Stimulated activated CD4-positive, alpha-beta T cell treated with anti-CD3 and anti-CD28 coated beads, TNF-alpha, amount 100 ng/mL, for 4 hours (primary cell): ENCODE measurements around the gene DAAM2.

ENCODE experiments used
- DNase-seq, 3 experiments: peaks; one replicate each; pipeline ENCODE4 v3.0.0-alpha.2; 2020; ENCODE audit warnings: low read depth in 3 of 3

Gene DAAM2

GRCh38 chr6:39787322-39787721 lies 4.9 kb upstream of the DAAM2 start:
- DNase-seq, result no peak

- DNase-seq, result no peak
Measured at GRCh38 chr6:39790772-39791171, 1.4 kb upstream of the DAAM2 start.

- DNase-seq, result no peak
Measured at GRCh38 chr6:39791311-39791710, 865 bp upstream of the DAAM2 start.

DNA sequence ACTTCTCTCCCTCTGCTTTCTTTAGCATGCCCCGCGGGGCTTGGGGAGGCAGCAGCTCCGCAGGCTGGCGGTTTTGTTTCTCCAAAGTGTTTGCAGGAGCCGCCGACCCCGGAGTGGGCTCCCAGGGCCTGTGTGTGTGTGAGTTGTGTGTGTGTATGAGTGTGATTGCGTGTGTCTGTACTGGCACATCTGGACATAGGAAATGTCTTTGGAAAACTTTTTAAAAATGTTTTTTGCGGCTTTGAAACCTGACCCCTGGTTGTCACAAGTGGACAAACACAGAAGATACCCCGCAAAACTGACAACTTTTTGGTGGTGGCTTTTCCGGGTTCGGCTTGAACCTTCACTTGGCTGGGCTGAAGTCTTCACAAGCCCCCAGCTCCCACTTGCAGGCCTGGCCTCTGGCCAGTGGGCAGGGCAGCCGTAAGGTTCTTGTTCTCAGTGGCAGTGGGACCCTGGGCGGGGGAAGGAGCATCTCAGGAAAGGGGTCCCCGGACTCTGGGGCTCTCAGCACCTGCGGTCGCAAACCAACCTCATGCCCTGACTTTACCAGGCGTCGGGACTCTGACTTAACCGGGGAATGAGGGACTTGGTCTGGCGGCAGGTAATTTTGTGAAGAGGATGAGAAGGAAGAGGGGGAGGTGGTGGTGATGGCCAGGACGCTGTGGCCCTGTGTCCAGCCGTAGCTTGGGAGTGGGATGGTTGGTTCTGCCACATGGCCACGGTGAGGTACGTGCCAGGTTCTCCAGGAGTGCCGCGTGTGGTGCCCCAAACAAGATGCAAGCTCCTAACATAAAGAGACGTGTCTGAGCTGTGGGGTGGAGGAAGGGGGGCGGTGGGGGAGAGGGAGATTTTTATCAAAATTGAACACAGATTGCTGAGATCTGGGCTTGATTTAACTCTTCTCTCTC lies 619 bp downstream of the DAAM2 start:
- DNase-seq, result no peak

- DNase-seq, result no peak
Measured at GRCh38 chr6:39793516-39793915, 1.3 kb downstream of the DAAM2 start.

GRCh38 chr6:39794231-39794630 lies 2.1 kb downstream of the DAAM2 start:
- no peak for DNase-seq

DNA sequence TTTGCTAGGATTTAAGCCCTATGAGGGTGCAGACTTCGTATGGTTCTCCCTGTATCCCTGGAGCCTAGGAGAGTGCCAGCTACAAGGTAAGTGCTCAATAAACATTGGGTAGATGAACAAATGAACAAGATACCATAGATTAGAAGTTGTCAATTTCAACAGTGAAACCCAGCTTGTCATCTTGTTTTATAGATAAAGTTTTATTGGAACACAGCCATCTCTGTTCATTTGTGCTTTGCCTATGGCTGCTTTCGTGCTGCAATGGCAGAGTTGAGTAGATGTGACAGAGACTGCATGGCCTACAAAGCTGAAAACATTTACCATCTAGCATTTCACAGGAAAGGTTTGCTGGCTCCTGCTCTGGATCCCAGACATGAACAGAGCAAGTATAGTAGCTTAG lies 5.6 kb downstream of the DAAM2 start:
- no peak for DNase-seq

- no peak for DNase-seq
Measured at GRCh38 chr6:39800034-39801032, 8.2 kb downstream of the DAAM2 start.

- no peak for DNase-seq
Measured at GRCh38 chr6:39801456-39802251, 9.5 kb downstream of the DAAM2 start.

GRCh38 chr6:39803872-39804271 lies 11.7 kb downstream of the DAAM2 start:
- DNase-seq, result no peak

DNA sequence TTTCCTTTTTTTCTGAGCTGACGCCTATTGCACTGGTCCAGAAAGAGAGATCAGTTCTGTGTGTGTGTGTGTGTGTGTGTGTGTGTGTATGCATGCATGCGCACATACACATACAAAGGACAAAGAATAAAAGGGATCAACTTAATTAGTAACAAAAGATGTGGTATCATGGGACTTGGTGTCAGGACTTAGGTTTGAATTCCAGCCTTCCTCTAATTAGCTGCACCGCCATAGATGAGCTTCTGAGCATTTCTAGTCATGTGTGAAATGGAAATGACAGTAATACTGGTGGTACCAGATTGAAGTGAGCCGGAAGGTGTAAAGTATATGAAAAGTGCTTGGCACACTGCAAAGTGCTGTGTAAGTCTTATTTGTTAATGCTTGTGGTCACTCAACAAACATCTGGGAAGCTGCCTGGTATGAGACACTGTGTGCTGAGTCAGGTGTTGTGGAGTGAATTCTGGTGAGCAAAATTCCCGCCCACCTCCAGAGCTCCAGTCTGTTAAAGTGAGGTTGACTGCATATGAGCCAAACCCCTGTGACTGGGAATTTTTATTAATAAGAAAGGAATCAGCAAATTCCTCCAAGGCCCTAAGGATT lies 12.4 kb downstream of the DAAM2 start:
- no peak for DNase-seq

GRCh38 chr6:39806278-39806677 lies 14.1 kb downstream of the DAAM2 start:
- DNase-seq, result no peak

DNA sequence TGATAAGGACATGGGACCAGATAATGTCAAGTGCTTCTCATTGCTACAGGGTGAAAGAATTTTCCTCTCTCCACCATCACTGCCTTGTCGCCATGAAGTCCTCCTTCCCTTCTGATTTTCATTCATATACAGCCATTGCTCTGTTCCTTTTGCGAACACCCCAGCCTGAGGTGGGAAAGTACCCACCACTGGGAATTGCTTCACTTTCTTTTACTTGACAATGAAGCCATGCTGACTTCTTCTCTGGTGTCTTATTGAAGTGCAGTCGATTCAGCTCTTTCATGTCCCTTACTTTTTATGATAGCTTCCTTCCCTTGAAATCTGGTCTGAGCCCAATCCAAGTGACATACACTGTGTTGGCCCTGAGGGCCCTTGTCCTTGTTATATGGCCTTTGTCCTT lies 16.2 kb downstream of the DAAM2 start:
- DNase-seq, result no peak

DNA sequence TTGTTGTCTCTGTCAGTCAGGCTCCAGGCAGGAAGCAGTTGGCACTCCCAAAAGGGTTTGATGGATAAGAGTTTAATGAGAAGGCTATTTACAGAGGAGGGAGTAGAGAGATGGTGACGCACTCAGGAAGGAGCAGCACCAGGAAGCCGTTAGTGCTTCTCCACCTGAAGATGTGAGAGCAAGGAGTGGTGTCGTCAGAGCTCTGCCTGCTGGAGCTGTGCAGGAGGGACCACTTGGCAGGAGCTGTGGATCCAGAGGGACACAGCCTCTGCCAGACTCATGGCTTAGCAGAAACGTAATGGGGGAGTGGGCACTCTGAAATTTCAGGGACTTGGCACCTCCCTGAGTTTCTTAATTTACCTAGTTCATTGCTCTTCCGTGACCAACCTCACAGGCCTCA lies 16.8 kb downstream of the DAAM2 start:
- no peak for DNase-seq

- no peak for DNase-seq
Measured at GRCh38 chr6:39811835-39812345, 19.7 kb downstream of the DAAM2 start.

- DNase-seq, result no peak
Measured at GRCh38 chr6:39812496-39812852, 20.3 kb downstream of the DAAM2 start.

DNA sequence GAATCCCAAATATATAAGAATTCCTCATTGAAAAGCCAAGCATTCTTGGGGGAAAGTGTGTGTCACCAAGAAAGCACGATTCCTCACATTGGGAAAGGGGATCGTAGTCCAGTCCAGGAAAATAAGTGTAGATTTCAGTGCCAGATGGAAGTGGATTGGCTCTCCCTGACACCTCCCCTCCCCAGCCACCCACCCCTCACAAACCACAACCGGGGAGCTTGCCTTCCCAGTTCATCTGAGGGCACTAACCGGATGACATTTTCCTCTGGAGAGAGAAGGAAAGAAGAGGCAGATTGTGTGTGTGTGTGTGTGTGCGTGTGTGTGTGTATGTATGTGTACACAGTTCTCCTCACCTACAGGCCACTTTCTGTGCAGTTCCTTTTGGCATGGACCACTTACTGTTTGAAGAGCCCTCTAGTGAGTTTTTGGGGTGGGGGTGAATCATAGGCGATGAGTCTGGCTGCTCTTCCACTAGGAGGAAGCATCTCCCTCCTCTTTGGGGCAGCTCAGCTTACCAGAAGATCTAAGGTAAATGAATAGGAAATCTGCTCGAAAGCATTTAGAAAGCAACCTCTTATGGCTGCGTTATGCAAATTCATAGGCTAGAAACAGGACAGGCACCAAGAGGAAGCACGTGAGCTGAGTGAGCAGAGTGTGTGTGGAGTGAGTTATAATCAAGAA lies 20.8 kb downstream of the DAAM2 start:
- DNase-seq, result no peak

DNA sequence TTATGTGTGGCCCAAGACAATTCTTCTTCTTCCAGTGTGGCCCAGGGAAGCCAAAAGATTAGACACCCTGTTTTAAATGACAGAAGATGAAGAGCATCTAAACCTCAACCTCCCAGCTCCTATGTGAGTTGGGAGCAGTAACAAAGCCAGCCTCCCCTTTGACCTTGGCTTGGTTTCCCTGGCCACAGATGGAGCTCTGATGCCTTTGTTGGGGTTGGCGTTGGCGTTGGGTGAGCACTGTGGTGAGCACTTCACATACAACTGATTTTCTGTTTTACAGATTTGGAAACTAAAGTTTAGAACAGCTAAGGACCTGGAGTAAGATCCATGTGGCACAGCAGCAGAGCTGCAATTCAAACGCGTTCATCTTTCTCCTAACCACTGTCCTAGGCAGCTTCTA lies 22.1 kb downstream of the DAAM2 start:
- DNase-seq, result no peak

GRCh38 chr6:39815356-39815755 lies 23.2 kb downstream of the DAAM2 start:
- DNase-seq, result no peak

- no peak for DNase-seq
Measured at GRCh38 chr6:39816747-39817146, 24.6 kb downstream of the DAAM2 start.

GRCh38 chr6:39818695-39819094 lies 26.5 kb downstream of the DAAM2 start:
- no peak for DNase-seq
